Measurements from ENCODE around the gene APC2.
A peak's percentile ranks its signal among the peaks of the same experiment; 100 is the strongest.
"Not testable (repeated sequence)": the region's sequence is repeated elsewhere in the genome, so short reads cannot be mapped to it uniquely, and the experiment has no call there.

APC2 gene

DNA sequence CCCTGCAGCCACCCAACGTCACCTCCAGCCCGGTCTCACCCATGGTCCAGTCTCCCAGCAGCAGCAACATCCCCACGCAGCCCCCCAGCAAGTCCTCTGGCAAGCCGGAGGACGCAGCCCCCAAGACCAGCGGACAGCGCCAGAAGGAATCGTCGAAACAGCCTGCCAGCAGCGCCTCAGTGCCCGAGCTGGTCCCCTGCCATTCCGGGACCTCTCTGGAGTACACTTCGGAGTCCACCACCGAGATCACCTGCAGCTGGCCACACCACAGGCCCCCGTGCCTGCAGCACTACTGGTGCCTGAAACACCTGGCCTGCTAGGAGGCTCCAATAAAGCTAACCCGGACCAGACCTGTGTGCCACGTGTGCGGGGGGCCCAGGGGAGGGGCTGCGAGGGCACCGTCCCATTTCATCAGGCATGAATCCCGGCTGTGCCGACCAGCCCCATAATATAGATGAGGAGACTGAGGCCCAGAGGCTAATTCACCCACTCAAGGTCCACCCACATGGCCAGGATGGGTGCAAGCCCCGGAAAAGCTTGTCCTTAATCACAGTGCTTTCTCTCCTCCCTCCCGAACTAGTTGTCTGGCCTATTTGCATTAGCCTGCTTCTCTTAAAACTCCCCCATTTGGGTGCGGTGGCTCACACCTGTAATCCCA is 47.8 kb downstream of the APC2 start:
- no peak for DNase-seq

GRCh38 chr19:1499231-1499630 is 49.3 kb downstream of the APC2 start:
- DNase-seq: not testable (repeated sequence)

- no peak for DNase-seq
Observed at GRCh38 chr19:1501200-1501595, 51.3 kb downstream of the APC2 start.

DNA sequence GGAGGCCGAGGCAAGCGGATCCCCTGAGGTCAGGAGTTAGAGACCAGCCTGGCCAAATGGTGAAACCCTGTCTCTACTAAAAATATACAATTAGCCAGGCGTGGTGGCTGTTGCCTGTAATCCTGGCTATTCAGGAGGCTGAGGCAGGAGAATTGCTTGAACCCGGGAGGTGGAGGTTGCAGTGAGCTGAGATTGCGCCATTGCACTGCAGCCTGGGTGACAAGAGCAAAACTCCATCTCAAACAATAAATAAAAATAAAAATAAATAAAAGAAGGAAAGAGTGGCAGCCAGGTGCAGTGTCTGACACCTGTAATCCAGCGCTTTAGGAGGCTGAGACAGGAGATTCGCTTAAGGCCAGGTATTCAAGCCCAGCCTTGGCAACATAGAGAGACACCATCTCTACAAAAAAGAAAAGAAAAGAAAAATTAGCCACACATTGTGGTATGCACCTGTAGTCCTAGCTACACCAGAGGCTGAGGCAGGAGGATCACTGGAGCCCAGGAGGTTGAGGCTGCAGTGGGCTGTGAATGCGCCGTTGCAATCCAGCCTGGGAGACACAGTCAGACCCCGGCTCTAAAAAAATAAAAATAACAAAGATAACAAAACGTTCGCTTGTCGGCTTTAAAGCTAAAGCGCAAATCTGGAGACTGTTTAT is 52.6 kb downstream of the APC2 start:
- DNase-seq: no peak

DNA sequence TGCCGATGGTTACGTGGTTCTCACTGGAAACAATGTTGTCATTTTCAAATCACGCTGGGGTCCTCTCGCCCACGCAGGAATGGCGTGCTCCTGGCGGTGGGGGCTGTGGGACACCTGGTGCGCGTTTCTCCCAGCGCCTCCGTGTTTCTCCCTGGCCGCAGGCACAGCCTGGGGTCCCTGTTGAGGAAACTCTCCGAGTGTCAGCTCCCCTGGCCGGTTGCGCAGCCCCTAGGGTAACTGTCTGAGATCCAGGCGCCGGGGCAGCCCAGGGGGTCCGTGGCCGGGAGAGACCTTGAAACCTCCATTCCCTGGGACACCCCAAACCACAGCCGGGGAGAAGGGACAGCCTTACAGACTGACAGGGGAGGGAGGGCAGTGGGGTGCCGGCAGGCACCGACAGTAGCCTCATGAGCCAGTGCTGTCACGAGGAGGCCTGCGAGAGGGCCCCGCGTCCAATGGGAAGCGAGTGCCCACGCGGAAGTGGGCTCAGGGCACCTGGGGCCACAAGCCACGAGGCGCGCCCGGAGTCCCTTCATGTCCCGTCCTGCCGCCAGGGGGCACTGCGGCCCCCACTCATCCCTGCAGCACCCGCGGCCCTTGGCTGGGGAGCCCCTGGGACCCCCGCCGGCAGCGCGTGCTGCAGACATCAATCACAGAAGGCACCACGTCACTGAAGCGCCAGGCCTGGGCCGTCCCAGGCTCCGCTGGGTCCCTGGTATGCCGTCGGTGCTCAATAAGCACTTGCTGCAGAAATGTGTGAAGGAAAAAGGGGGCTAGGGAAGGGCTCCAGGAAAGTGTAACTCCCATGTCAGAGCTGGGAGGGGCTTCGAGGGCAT is 53.4 kb downstream of the APC2 start:
- peak; percentile 67 for DNase-seq

DNA sequence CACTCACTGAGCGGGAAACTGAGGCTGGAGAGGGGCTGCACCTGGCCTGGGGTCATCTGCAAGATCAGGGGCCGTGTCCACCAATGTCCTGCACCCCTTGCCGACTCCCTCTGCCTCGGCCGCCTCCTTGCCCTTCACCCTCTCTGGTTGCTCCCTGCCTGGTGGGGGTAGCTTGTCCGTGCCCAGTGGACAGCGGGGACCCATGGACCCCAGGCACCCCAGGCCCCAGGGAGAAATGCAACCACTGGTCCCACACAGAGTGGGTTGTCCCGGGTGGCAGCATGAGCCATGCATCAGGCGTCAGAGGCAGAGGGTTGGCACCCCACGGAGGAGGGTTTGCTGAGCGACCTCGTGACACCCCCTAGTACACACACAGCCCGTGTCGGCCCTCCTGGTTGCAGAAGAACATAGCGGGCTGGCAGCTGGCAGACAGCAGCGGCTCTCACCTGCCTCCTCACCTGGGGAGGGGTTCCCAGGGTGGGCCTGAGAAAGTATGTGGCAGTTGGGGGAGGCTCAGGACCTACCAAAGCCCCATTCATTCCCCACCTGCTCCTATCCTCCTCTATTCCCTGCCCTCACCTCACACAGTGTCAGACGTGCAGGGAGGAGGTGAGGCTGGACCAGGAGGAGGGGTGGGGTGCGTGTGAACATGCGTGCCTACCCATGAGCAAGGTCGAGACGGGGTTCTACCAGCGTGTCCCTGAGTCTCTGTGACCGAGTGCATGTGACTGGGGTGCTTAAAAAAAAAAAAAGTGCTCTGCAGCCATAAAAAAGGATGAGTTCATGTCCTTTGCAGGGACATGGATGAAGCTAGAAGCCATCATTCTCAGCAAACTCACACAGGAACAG is 54.2 kb downstream of the APC2 start:
- DNase-seq: no peak

GRCh38 chr19:1505012-1505411 is 55.1 kb downstream of the APC2 start:
- DNase-seq: no peak

- DNase-seq: no peak
Observed at GRCh38 chr19:1505991-1506881, 56.3 kb downstream of the APC2 start.

GRCh38 chr19:1507192-1507660 is 57.3 kb downstream of the APC2 start:
- no peak for DNase-seq

GRCh38 chr19:1507763-1508506 is 58.0 kb downstream of the APC2 start:
- DNase-seq: peak; percentile 96

DNA sequence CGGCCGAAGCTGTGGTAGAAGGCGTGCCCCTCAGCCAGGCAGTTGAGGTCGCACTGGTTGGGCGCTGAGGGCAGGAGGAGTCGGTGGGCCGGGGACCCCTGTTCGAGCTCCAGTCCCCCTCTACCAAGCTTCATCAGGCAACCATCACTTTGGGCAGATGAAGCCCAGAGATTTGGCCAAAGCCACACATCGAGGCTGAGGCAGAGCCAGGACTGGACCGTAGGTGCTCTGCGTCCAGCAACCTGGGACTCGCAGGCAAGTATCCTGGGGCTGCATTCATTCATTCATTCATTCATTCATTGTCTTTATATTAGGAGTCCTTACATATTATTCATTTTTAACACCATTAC is 58.6 kb downstream of the APC2 start:
- no peak for DNase-seq

DNA sequence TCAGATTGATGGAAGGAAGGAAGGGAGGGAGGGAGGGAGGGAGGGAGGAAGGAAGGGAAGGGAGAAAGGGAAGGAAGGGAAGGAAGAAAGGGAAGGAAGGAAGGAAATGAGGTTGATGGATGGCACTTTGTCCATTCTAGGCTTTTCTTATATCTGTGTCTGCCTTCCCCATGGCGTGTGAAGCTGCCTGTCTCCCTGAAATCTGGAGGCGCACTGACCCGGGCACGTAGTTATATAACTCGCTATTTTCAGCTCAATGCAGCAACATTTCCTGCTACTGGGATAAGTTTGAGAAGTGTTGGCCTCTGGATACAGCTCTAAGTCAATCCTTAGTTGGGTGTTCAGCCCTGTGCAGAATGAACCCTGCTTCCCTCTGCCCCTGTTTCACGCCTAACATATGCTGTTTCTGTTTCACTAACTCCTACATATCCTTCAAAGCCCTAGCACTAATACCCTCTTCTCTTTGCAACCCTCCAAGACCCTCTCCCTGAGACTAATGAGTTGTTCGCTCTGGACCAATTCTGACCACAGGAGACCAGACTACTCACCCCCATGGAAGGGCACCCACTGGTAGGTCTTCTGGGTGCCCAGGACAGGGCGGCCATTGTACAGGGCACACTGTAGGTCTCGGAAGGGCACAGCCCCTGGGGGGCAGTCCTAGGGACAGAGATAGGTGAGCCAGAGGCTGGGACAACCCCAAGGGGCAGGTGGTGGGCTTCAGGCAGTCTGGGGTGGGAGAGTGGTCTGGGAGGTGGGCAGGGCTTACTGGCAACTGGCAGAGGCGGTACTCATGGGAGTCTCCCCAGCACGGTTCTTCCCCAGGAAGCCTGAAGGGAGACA is 59.9 kb downstream of the APC2 start:
- DNase-seq: no peak

GRCh38 chr19:1510442-1510806 is 60.5 kb downstream of the APC2 start:
- DNase-seq: no peak

- DNase-seq: no peak
Observed at GRCh38 chr19:1510807-1511206, 60.9 kb downstream of the APC2 start.

GRCh38 chr19:1511318-1512317 is 61.7 kb downstream of the APC2 start:
- DNase-seq: no peak

DNA sequence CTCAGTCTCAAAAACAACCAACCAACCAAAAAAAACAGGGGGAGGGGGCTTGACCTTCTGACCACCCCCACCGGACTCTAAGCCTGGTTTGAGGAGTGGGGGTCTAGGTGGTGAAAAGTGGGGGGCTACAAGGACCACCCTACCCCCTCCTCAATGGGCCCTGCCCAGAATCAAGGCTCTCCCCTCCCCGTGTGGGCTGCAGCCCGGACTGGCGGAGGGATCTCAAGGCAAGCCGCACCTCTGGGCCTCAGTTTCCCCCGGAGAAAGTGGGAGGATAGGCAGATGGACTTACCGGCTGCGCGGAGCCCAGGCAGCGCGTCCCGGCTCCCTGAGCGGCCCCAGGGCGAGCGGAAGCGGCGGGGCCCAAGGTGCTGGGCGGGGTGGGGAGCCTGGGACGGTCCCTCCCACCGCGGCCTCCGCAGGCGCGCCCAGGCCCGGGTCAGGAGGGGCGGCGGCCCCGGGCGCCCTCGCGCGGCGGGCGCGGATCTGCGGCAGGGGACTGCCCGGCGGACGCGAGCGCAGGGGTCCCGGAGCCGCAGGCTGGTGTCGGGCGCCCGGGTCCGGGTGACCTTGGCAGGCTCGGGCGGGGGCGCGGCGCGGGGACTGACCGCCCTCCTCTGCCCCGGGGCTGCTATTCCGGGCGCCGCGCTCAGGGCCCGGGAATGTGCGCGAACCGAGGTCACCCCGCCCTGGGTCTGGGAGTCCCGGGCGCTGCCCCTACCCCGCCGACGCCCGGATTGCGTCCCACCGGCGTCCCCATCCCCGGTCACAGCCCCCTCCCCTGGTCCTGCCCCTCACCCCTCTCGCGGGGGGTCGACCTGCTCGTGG is 63.0 kb downstream of the APC2 start, which contains the start of gene ADAMTSL5:
TSS of gene ADAMTSL5 (minus strand) at position 349 of the 828 bp plus-strand sequence. CDS start 2,076 bp downstream, outside the sequence.
- peak; percentile 67 for DNase-seq

DNA sequence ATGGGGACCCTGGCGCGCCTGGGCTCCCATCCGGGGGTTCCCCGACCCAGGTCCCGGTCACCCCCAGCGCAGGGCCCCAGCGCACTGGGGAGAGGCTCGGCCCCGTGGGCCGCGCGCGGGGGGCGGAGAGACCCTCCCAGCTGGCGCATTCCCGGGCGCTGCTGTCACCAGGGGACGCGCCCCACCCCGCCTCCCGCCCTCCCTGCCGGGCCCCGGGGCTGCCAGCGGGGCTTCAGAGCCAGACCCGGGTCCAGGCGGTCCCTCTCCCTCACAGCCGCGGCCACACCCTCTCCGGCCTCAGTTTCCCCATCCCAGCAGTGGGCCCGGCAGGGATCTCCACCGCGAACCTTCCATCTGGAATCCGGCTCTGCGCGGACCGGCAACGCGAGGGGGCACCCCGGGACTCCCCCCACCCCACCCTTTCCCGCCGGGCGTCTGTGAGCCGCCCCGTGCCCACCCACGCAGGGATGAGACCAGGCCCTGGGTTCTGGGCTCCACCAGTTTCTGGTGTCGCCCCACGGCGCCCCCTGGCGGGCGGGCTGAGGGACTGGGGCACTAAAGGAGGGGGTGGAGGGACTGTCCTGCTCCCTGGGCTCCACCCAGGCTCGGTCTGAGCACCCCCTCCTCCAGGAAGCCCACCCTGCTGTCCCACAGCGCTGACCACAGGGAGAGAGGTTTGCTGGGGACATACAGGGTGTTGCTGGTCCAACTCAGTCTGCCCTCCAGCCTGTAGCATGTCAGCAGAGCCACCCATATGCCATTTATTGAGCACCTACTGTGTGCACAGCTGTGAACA is 63.8 kb downstream of the APC2 start:
- peak; percentile 70 for DNase-seq

Data from CD4-positive, alpha-beta T cell treated with Interleukin-17A for 1 hour (primary cell).